ENCODE data around the gene PLA2G2D. TPM values are rescaled to one million over a fixed set of nuclear protein-coding genes. Genes with fewer than 3 reads are reported as not detected.

Gene PLA2G2D, protein sequence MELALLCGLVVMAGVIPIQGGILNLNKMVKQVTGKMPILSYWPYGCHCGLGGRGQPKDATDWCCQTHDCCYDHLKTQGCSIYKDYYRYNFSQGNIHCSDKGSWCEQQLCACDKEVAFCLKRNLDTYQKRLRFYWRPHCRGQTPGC
- total RNA-seq: not detected in 2 replicates

DNA sequence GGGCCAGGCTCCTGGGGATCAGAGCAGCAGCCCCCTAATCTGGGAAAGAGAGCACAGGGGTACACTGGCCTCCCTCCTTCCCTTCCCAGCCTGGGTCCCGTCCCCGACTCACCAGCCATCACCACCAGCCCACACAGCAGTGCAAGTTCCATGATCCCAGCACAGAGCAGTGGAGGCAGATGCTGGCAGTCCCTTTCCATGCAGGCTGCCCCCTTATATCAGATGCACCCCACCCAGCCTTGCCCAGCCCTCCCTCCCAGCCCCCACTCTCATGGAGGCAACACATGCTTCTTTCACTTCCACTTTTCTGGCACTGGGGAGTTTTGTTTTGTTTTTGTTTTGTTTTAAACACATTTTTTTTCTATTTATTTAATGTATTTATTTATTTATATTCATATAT, at the start of gene PLA2G2D:
Gene PLA2G2D (minus strand): TSS at position 190 of the 400 bp plus-strand sequence. CDS start 38 bp downstream, at position 152.
- DNase-seq (ENCODE audit: low read depth in 2 of 2): no peak

DNA sequence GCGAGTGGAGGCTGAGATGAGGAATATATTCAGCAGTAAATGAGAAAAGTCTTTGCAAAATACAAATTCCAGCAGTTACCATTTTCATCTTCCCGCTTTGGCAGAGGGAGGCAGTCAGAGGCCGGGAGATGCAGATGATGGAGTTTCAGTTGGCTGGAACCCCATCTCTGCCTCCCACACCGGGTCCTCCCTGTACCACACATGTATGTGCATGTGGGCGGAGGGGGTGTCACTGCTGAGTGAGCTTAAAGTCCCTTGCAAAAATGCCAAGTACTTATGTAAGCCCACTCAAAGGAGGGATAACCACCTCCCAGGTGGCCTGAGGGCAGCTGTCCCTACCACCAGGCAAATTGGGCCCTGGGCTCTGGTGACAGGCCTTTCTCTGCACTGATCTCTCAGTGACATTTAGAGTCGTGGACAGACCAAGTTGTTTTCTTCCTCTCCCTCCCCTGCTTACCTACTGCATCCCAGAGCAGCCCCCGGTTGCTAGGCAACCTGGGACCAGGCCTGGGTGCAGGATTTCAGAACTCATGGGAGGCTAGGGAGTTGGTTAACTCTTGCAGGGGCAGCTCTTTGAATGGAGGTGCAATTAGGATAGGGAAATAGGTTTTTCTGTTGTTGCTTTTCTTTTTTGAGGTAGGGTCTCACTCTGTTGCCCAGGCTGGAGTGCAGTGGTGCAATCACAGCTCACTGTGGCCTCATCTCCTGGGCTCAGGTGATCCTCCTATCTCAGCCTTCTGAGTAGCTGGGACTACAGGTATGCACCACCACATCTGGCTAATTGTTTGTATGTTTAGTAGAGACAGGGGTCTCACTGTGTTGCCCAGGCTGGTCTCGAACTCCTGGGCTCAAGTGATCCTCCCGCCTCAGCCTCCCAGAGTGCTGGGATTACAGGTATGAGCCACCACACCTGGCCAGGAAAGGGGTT, 49.5 kb upstream of the PLA2G2D start:
- DNase-seq (ENCODE audit: low read depth in 2 of 2): no peak

DNA sequence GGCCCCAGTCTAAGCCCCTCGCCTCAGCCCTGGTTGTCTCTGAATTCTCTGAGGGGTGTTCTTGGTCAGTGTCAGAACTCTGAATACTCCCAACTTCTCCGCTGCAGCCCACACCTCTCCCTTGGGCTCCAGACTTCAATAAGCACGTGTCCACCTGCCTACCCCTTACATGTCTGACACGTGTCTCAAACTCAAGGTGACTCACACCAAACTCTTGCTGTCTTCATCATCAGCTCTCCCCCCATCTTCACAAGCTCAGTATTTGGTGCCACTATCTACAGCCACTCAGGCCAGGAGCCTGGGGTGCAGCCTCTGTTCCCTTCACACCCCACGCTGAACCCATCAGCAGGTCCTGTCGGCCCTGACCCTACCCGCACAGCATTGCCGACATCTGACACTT, 47.8 kb upstream of the PLA2G2D start:
- DNase-seq (ENCODE audit: low read depth in 2 of 2): no peak

DNA sequence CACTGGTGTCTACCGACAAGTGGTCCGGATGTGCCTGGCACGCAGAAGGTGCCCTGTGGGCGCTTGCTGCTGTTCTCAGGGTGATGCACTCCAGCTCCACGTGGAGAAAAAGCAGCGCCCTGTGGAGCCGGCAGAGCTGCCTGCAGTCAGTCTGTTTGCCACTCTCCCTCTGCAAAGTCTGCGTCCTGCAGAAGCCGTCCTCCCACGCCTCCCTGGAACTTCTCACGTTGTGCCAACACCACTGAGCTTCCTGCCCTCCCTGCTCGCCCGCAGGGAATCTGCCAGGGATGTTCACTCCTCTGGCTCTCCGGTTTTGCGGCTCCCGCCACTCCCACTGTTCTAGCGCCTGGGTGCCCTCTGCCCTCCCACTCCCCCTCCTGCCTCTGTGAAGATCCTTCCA, 46.7 kb upstream of the PLA2G2D start:
- DNase-seq (ENCODE audit: low read depth in 2 of 2): no peak

GRCh38 chr1:20165522-20165951, 46.2 kb upstream of the PLA2G2D start:
- DNase-seq (ENCODE audit: low read depth in 2 of 2): peak in 1 of 2 donors; percentile 18

- DNase-seq (ENCODE audit: low read depth in 2 of 2): peak in 1 of 2 donors; percentile 32
Measured at GRCh38 chr1:20164694-20165202, 45.4 kb upstream of the PLA2G2D start.

GRCh38 chr1:20160034-20160433, 40.7 kb upstream of the PLA2G2D start:
- peak in 1 of 2 donors; percentile 24 for DNase-seq (ENCODE audit: low read depth in 2 of 2)

DNA sequence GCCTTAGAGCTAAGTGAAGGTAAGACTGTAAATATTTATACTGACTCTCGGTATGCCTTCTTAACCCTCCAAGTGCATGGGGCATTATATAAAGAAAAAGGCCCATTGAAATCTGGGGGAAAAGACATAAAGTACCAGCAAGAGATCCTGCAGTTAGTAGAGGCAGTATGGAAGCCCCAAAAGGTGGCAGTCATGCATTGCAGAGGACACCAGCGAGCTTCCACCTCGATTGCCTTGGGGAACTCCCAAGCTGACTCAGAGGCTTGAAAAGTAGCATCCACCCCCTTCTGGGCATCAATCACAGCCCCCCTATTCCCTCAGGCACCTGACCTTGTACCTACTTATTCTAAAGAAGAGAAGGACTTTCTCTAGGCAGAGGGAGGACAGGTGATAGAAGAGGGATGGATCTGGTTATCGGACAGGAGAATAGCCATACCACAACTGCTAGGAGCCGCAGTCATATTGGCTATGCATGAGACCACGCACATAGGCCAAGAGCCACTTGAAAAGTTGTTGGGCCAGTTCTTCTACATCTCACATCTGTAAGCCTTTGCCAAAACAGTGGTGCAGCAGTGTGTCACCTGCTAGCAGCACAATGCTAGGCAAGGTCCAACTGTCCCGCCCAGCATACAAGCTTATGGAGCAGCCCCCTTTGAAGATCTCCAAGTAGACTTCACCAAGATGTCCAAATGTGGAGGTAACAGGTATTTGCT, 39.2 kb upstream of the PLA2G2D start:
- DNase-seq (ENCODE audit: low read depth in 2 of 2): no peak

DNA sequence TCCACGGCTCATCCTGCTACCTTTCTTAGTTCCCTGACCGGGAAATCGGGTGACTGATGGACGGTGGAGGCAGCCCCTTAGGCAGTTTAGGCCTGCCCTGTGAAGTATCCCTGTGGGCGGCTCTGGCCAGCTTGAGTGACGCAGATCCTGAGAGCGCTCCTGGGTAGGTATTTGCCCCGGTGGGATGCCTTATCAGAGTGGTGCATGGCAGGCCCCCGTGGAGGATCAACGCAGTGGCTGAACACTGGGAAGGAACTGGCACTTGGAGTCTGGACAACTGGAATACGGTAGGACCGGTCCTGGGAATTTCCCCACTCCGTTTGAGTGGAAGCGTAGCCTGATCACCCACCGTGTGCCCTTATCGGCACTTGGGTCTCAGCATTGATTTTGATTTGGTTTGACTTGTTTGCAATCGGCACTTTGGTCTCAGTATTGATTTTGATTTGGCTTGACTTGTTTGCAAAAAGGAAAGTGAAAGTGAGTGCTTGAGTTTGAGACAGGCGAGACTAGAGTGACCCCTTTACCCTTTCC, 35.0 kb upstream of the PLA2G2D start:
- no peak for DNase-seq (ENCODE audit: low read depth in 2 of 2)

DNA sequence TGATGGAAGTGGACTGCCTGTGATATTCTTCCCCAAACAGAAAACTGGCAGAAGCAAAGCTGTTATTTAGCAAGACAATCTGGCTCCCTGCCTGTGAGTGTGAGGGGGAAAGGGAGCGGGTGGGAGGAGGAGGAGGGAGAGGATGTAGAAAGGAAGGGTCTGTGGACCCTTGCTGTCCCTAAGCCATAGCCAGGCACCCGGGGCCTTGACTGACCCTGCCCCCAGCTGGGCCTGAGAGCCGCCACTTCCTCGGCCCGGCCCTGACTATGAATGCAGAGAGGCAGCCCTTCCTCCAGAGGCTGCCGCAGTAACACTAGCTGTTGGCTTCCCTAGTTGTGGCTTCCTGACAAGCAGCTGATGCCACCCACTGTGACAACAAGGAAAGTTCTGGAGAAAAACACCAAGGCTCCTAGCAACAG, 33.7 kb upstream of the PLA2G2D start:
- no peak for DNase-seq (ENCODE audit: low read depth in 2 of 2)

DNA sequence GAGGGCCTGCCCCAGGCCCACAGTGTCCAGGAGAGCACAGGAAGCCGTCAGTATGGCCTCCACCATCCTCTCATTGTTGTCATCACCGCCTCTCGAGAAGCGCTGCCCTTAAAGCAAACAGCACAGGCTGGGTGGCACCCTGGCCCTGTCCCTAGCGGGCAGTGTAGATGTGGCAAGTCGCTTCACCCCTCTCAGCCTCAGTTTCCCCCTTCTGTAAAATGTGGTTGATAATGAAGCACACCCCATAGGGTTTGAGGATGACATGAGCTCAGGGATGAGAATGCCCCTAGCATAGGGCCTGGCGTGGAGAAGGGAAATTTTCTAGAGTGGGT, 33.2 kb upstream of the PLA2G2D start:
- no peak for DNase-seq (ENCODE audit: low read depth in 2 of 2)

- peak; percentile 25 to 52 for DNase-seq (ENCODE audit: low read depth in 2 of 2)
Measured at GRCh38 chr1:20151906-20152598, 32.7 kb upstream of the PLA2G2D start.

DNA sequence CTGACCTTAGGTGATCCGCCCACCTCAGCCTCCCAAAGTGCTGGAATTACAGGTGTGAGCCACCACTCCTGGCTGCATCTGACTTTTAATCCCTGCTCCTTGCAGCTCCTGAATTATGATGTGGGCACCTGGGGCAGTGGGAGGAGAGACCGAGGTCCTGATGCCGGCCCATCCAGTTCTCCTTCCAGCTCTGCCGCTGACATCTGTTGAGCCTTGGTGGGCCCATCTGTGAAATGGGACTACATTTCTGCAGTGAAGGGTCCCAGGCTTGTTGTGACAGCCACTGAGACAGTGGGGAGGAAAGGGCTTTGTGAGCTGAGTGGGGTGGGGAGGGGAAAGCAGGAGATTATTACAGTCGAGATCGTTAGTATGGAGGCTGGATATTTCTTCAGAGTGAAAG, 31.6 kb upstream of the PLA2G2D start:
- no peak for DNase-seq (ENCODE audit: low read depth in 2 of 2)

DNA sequence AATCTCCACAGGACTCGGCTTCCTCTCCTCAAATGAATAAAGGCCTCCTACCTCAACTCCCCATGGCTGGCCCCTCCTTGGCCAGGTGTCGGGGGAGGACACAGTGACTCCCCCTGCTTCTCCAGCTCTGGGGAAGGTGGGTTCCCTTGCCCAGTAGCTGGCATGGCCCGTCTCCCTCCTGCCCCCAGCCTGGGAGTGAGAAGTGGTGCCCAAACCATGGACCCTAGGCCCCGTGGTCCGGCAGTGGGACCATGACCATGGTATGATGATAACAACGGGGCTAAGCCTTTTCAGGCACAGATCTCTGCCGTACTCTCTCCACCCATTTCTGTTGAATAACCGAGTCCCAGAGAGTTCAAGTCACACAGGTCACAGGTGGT, 31.0 kb upstream of the PLA2G2D start:
- no peak for DNase-seq (ENCODE audit: low read depth in 2 of 2)

- no peak for DNase-seq (ENCODE audit: low read depth in 2 of 2)
Measured at GRCh38 chr1:20149601-20150325, 30.4 kb upstream of the PLA2G2D start.

DNA sequence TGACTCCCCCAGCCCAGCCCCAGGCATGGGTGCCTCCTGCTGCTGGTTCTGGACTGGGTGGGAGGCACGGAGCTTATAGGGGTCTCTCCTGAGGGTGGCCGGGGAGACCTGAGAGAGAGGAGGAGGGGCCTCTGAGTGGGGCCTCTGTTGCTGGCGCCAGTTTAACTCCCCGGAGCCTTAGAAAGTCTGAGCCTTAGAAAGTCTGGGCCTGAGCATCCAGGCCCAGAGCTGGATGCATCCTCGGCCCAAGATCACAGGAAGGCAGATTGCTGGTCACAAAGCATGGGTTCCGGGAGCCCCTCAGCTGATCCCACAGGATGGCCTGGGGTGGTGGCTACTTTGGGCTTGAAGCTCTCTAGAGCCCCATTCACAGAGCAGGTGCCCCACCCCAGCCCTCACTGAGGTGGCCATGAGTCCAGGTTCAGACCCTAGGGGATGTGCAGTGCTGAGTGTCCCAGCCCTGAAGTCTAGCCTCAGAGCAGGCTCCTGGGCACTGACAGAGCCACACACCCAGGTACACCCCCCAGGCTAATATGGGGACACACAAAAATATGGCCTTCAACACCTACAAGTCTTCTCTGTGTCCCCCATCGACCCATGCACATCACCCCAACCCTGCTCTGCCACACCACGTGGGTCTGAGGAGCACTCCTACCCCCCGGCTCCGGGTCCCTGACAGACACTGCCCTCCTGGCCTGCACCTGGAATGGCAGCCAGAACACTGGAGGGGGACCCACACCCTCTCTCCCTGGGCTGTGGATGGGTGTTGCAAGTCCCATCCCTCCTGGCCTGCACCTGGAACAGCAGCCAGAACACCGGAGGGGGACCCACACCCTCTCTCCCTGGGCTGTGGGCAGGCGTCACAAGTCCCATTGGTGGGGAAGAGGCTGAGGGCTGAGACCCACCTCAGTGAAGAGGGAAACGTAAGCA, 29.5 kb upstream of the PLA2G2D start:
- no peak for DNase-seq (ENCODE audit: low read depth in 2 of 2)

DNA sequence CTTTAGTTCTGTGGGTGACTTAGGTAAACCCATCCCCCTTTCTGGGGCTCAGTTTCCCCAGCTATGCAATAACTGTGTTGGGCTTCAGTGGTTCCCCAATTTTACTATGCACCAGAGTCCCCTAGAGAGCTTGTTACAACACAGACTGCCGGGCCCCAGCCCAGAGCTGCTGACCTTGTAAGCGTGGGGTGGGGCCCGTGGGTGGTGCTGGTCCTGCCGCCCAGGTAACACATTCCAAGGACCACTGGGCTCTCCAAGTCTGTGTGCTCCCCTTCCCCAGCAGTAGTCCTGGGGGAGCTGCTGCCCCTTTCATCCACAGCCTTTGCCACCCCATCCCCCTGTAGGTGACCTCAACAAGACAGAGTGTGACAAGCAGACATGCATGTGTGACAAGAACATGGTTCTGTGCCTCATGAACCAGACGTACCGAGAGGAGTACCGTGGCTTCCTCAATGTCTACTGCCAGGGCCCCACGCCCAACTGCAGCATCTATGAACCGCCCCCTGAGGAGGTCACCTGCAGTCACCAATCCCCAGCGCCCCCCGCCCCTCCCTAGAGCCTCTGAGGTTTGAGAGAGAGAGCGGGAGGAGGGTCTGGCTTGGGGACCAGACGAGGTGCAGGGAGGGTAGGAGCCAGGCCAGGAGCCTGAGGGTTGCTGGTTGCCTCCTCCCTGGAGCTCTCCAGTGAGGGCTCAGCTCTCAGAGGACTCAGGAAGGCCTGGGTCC, 28.7 kb upstream of the PLA2G2D start:
- no peak for DNase-seq (ENCODE audit: low read depth in 2 of 2)

DNA sequence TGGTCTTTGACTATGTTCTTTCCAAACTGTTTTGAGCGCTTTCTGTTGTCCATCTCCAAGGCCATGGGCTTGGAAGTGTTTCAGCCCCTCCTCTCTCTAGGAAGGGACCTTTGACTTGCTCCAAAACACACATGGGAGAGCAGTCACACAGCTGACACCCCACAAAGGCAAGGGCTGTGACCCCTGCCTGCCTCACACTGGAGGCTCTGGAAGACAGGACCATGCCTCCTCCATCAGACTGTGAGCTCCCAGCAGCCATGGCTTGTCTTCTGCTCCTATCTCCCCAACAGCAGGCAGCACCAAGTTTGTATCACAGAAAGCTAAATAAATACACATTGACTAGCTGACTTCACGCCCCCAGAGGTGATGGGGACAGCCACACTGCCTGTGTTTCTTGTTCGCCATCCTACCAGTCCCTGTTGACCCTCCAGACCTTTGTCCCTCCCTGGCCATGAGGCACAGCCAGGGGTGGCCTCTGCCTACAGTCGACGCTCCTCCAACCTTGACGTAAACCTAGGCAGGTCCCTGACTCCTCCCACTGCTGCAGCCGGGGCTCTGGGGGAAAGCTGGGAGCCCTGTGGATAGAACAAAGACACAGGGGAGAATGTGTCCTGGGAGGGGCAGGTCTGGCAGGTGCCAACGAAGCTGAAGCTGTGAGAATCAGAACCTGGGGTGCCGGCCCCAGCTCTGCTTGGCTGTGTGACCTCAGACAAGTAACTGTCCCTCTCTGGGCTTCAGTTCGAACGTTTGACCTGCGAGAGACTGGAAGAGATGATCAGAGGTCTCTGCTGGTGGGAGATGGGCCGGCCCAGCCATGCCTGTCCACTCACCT, 24.6 kb upstream of the PLA2G2D start:
- DNase-seq (ENCODE audit: low read depth in 2 of 2): no peak
